MG63 (cell line): ENCODE results near the gene ARFGEF2. TPM values are rescaled to one million over a fixed set of nuclear protein-coding genes. Genes with fewer than 3 reads are reported as not detected.

Experiments used
- DNase-seq: peaks from one replicate; pipeline ENCODE4 v3.0.0-alpha.2; 2020
- H3K27me3 ChIP-seq: fragments of 250-450 bp; sonication (Bioruptor Pico); 2 replicates; pipeline ENCODE4 v1.5.1; 2020; ENCODE audit warnings: mild to moderate bottlenecking, moderate library complexity
- H3K36me3 ChIP-seq: fragments of 250-450 bp; sonication (Bioruptor Pico); 2 replicates; pipeline ENCODE4 v1.5.1; 2020; ENCODE audit warnings: mild to moderate bottlenecking, moderate library complexity
- H3K4me3 ChIP-seq: fragments of 250-450 bp; sonication (Bioruptor Pico); 2 replicates; pipeline ENCODE4 v1.5.1; 2020; ENCODE audit warnings: mild to moderate bottlenecking, moderate library complexity
- H3K9me3 ChIP-seq: fragments of 250-450 bp; sonication (Bioruptor Pico); 2 replicates; pipeline ENCODE4 v1.5.1; 2020; ENCODE audit warnings: mild to moderate bottlenecking, moderate library complexity
- total RNA-seq: library from RNA; depleted of rRNA; stranded (reverse); fragments of >200 nt; shearing (Covaris generic); gene quantifications from 2 replicates; pipeline ENCODE4 v1.2.3, GENCODE V29; 2014; ENCODE audit warnings: low replicate concordance

ARFGEF2 gene
- total RNA-seq, 1 experiment from 2014 or later, result 17.9 TPM

DNA sequence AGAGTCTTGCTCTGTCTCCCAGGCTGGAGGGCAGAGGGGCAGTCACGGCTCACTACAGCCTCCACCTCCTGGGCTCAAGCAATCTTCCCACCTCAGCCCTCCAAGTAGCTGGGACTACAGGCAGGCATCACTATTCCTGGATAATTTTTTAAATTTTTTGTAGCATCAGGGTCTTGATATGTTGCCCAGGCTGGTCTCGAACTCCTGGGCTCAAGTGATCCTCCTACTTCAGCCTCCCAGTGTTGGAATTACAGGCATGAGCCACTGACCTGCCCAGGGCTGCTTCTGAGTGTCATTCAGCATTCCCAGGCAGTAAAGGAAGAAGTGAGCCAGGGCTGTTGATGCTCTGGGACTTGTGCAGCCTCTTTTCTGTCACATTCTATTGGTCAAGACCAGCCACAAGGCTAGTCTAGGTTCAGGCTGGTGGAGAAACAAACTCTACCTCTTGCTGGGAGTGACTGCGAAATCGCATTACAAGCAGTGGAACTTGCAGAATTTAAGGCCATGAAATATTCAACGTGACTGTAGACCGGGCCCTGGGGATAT, 2.1 kb upstream of the ARFGEF2 start:
- DNase-seq, result no peak
- Histone ChIP-seq H3K27me3 (no peaks in the 10 kb centered on the region), H3K9me3 (no peaks in the 10 kb centered on the region), H3K36me3 (peaks cover 4% of the 10 kb centered on the region), H3K4me3 (no peak overlapping the region)

DNA sequence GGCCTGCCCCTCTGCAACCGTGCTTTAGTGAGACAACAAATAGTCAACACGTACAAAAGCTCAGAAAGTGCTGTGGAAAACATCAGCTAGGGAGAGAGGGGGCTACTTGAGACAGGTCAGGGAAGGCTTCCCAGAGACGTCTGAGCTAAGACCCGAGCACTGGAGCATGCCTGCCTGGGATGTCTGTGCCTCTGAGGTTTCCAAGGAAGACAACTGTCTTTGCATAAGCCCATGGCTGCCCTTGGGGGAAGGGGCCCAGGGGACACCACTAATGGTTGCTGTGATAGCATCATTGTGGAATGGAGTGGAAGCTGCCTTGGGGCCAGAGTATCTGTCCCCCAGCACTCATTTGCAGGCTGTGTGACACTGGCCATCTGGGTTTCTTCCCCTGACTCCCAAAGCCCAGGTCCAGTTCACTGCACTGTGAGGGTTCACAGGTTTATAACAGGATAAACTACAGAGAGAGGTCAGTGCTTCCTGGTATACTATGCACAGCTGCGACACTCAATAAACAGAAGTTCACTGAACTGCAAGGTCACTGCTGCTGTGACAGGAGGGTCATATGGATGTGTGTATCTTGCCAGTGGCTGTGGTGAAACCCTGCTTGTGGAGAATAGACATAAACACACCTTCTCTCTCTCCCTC, 1.5 kb upstream of the ARFGEF2 start:
- H3K4me3 ChIP-seq, result no peak overlapping the region; the same call in 1 of the 2 replicates
- H3K27me3 ChIP-seq, result no peaks in the 10 kb centered on the region
- DNase-seq, result no peak
- no peaks in the 10 kb centered on the region for H3K9me3 ChIP-seq
- peaks cover 4% of the 10 kb centered on the region for H3K36me3 ChIP-seq

DNA sequence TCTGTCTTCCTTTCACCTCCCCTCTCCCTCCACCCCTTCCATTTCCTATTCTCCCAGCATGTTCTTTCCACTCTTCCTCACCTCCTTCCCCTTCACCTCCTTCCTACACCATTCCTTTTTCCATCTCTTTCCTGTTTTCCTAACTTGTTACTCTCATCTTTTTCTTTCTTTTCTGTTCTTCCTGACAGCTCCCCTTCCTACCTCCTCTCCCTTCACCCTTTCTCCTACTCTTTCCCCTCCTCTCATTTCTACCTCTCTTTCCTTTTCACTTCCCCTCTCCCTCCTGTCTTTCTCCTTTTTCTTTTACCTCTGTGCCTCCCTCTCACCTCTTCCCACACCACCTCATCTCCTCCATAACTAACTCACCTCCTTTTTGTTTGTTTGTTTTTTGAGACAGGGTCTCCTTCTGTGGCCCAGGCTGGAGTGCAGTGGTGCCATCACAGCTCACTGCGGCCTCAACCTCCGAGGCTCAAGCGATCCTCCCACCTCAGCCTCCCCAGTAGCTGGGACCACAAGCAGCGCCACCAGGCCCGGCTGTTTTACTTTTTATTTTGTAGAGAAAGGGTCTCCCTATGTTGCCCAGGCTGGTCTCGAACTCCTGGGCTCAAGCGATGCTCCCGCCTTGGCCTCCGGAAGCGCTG, 864 bp upstream of the ARFGEF2 start:
- peaks cover 4% of the 10 kb centered on the region for H3K36me3 ChIP-seq
- no peak for DNase-seq
- no peaks in the 10 kb centered on the region for H3K9me3 ChIP-seq
- peak overlapping the region; percentile 99 for H3K4me3 ChIP-seq
- no peaks in the 10 kb centered on the region for H3K27me3 ChIP-seq

DNA sequence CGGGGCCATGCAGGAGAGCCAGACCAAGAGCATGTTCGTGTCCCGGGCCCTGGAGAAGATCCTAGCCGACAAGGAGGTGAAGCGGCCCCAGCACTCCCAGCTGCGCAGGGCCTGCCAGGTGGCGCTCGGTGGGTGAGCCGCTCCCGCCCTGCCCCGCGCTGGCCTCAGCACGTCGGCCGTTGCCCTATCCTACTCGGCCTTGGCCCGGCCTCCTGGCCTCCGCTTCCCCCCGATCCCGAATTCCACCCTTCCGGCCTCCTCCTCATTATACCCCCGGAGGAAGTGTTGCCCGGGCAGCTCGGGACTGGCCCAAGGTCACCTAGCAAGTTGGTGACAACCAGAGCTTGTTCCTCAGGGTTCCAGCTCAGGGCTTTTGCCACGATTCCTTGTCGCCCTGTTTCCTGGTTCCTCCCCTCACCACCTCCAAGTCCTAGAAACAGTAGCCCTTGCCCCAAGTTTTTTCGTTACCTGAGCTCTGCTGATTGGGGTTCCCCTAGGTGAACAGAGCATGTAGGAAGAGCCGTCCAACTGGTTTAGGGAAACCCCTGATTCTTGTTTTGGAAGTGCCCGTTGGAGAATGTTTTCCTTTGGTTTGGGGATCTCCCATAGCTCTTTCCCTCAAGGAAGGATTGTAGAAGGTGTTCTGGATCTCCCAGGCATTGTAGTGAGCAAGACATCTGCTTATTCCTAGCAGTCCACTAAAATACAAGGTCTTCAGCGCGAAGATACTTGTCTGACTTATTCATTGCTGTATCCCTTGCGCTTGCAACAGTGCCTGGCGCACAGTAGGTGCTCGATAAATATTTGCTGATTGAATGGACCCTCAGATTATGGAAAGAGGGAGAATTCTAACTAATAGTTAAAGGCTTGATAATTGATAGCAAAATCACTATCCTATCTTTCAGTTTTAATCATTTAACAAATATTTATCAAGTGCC, 641 bp downstream of the ARFGEF2 start:
- Histone ChIP-seq H3K27me3 (no peaks in the 10 kb centered on the region), H3K36me3 (peaks cover 4% of the 10 kb centered on the region), H3K9me3 (no peaks in the 10 kb centered on the region), H3K4me3 (peak overlapping the region; percentile 99)
- peak; percentile 56 for DNase-seq

DNA sequence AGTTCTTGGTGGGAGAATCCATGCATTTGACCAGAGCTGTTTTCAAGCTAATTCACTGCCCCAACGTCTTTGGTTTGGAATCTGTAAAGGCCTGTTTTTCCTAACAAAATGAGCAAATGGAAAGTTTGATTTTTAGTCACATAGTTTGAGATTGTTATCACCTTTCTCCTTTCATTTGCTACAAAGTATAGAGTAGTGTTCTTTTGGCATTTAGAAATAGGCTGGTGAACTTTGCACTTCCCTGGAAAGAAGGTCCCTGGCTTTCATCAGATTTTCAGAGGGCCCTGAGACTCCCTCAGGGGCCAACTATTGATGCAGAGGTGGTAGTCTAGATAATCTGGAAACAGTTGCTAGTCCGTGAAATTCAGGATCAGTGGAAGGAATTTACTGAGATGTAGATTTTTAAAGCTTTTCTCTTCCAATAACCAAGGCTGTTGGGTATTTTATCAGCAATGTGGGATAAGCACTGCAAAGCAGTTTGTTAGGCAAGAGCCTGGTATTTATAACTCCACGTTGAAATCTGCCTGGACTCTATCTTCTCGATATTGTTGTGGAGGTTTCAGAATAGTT, 1.7 kb downstream of the ARFGEF2 start:
- peak overlapping the region; percentile 99 for H3K4me3 ChIP-seq
- no peaks in the 10 kb centered on the region for H3K9me3 ChIP-seq
- DNase-seq, result no peak
- no peaks in the 10 kb centered on the region for H3K27me3 ChIP-seq
- H3K36me3 ChIP-seq, result peaks cover 4% of the 10 kb centered on the region

DNA sequence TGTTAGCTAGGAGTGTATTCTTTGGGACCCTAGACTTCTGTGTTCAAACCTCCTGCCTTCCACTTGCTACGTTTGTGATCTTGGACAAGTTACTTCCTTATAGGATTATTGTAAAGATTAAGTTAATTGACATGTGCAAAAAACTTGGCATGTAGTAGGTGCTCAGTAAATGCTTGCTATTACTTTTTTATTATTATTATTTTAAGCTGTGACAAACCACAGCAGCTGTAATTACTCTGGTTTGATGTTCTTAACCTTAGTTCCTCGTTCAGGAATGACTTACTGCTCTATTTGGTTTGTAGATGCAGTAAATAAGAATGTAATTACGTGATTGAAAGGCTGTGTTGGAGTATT, 3.2 kb downstream of the ARFGEF2 start:
- no peak for DNase-seq
- Histone ChIP-seq H3K9me3 (no peaks in the 10 kb centered on the region), H3K36me3 (peaks cover 4% of the 10 kb centered on the region), H3K4me3 (no peak overlapping the region), H3K27me3 (no peaks in the 10 kb centered on the region)

DNA sequence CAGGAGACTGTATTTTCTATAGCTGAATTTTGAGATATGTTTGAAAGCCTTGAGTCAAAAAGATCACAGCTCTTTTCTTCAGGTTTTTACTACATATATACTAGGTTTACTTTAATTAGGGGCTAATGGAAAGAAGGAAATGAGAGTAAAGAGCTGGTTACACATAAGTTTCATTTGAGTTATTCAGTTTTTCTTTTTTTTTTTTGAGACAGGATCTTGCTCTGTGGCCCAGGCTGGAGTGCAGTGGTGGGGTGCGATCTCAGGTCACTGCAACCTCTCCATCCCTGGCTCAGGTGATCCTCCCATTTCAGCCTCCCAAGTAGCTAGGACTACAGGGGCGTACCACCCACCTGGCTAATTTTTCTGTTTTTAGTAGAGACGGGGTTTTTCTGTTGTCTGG, 4.8 kb downstream of the ARFGEF2 start:
- Histone ChIP-seq H3K9me3 (no peaks in the 10 kb centered on the region), H3K27me3 (no peaks in the 10 kb centered on the region), H3K36me3 (peaks cover 8% of the 10 kb centered on the region), H3K4me3 (no peak overlapping the region)
- no peak for DNase-seq

DNA sequence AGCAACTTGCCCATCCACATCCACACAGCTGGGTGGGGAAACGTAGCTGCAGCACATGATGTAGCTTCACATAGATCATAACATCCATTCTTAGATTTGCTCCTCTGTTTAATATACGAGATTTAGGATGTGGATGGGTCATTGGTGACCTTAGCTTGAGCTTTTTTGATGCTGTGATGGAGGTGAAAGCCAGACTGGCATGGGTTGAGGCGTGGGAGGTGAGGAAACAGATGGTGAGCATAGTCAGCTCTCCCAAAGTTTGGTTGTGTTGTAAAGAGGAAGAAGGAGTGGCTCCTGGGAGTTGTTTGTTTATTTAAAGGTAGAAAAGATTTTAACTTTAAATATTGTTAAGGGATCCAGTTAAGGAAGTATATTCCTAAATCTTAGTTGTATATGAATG, 5.3 kb downstream of the ARFGEF2 start:
- Histone ChIP-seq H3K36me3 (peaks cover 8% of the 10 kb centered on the region), H3K9me3 (no peaks in the 10 kb centered on the region), H3K4me3 (no peak overlapping the region), H3K27me3 (no peaks in the 10 kb centered on the region)
- no peak for DNase-seq

DNA sequence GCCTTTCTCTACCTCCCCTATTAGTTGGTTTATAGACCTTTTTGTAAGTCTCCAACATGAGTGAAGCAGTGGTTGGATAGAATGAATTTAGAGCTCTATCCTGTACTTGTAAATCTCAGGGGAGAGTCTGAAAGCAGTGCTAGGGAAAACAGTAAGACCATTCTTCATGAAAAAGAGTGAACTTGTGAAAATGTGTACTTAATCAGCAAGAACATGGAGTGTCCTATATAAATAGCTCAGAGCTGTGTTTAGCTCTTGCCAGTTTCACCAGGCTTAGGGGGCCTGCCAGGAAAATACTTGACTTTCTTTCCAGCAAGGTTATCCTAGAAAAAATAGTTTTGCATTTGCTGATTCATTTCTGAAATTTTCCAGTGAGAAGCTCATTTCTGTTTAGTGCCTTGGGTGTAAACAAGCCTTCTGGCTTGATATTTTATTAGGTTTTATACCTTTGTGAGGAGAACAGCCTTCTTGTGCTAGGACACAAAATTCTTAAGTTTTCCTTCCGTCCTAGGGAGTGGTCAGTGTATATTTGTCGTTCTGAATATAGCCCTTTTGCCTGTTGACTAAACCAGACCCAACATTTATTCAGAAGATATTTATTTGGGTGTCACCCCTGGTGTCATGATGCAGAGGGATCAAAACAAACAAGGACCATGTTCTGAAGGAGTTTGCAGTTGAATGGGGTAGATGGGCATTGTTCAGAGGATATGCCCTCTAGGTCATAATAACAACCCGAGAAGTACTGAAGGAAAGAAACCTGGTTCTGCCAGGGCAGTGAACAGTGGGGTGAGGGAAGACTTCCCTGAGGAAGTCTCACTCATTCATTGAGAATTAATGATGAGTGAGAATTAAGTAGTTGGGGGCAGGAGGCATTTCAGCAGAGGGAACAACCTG, 7.6 kb downstream of the ARFGEF2 start:
- peak; percentile 69 for DNase-seq
- Histone ChIP-seq H3K4me3 (0 out of 2 replicates have a peak overlapping the region, but pooled peaks have one; percentile 1), H3K36me3 (peaks cover 4% of the 10 kb centered on the region), H3K27me3 (no peaks in the 10 kb centered on the region), H3K9me3 (no peaks in the 10 kb centered on the region)

DNA sequence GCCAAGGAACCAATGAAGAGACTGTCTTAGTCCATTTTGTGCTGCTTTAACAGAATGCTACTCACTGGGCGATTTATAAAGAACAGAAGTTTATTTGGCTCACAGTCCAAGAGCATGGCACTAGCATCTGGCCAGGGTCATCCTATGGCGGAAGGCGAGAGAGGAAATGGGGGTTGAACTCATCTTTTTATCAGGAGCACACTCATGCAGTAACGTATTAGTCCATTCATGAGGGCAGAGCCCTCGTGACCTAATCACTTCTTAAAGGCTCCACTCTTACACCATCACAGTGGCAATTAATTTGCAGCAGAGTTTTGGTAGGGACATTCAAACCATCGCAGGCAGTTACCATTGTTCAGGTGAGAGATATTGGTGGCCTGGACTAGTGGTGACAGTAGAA, 8.5 kb downstream of the ARFGEF2 start:
- Histone ChIP-seq H3K9me3 (no peaks in the 10 kb centered on the region), H3K4me3 (no peak overlapping the region), H3K27me3 (no peaks in the 10 kb centered on the region), H3K36me3 (peaks cover 4% of the 10 kb centered on the region)
- no peak for DNase-seq

DNA sequence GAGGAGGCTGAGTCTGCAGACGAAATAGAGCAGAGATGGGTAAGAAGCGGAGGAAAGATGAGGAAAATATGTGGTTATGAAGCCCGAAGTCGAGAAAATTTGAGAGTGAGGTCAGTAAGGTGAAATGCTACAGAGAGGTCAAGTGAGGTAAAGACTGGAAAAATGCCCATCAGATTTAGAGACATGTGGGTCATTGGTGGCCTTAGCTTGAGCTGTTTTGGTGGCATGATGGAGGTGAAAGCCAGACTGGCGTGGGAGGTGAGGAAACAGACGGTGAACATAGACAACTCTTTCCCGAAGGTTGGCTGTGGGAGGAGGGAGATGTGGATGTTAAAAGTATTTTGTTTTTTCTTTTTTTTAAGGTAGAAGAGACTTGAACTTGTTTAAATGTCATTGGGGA, 9.4 kb downstream of the ARFGEF2 start:
- H3K36me3 ChIP-seq, result peaks cover 4% of the 10 kb centered on the region
- H3K27me3 ChIP-seq, result no peaks in the 10 kb centered on the region
- no peak overlapping the region for H3K4me3 ChIP-seq
- H3K9me3 ChIP-seq, result no peaks in the 10 kb centered on the region
- no peak for DNase-seq

DNA sequence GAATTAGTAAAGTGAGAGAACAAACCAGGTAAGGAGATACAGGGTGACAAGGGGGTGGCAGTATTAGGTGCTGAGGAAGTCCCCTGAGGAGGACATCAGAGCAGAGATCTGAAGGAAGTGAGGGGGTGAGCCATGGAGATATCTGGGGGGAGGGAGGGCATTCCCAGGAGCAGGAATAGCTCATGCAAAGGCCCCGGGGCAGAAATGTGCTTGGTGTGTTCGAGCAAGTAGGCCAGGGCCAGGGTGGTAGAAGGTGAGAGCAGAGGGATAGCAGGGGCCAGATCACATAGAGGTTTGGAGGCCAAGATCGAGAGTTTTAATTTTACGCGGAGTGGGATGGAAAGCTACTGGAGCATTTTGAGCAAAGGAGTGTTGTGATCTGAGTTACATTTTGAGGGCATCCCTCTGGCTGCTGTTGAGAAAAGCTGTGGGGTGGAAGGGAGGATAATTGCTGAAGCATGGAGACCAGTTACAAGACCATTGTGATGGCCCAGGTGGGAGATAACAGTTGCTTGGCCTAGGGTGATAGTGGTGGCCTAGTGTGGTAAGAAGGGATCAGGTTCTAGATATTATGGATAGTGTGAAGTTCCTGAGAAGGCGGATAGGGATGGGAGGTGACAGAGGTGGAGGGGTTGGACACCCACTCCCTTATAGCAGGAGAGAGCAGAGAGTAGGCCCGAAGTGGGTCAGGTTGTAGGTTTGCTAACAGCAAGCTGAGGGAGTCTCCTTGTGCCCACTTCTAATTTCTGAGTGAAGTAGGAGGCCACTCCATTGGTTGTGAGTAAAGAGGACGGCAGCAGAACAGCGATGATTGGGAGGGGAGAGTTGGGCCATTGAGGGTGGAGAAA, 10.2 kb downstream of the ARFGEF2 start:
- Histone ChIP-seq H3K4me3 (no peak overlapping the region), H3K27me3 (no peaks in the 10 kb centered on the region)
- DNase-seq, result no peak

DNA sequence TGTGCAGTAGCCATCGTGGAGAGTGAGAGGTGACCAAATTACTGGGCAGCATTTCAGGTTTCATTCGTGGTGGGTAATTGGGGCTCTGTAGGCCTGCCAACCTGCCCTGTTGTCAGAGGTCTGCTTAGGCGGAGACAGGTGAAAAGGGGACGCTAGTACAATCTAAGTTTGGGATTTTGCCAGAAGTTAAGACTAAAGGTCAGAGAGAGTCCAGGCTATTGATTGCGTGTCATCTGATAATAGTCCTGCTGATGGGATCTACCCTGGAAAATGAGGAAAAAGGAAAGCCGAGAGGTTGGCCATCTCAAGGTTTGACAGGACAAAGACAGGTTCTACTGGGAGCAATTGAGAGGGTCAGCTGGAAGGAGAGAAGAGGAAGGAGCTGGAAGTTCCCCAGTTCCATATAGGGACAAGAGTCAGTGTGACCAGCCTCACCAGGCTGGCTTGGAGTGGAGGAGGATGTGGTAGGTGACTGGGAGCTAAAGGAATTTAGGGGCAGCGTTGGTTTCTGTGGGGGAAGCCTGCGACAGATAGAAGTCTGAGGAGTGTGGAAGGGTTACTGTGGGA, 10.9 kb downstream of the ARFGEF2 start:
- Histone ChIP-seq H3K9me3 (no peaks in the 10 kb centered on the region), H3K36me3 (peaks cover 4% of the 10 kb centered on the region), H3K27me3 (no peaks in the 10 kb centered on the region), H3K4me3 (no peak overlapping the region)
- DNase-seq, result no peak

More for the DNA sequence above, 10.2 kb downstream of the ARFGEF2 start:
- Histone ChIP-seq H3K36me3 (peaks cover 4% of the 10 kb centered on the region), H3K9me3 (no peaks in the 10 kb centered on the region)

DNA sequence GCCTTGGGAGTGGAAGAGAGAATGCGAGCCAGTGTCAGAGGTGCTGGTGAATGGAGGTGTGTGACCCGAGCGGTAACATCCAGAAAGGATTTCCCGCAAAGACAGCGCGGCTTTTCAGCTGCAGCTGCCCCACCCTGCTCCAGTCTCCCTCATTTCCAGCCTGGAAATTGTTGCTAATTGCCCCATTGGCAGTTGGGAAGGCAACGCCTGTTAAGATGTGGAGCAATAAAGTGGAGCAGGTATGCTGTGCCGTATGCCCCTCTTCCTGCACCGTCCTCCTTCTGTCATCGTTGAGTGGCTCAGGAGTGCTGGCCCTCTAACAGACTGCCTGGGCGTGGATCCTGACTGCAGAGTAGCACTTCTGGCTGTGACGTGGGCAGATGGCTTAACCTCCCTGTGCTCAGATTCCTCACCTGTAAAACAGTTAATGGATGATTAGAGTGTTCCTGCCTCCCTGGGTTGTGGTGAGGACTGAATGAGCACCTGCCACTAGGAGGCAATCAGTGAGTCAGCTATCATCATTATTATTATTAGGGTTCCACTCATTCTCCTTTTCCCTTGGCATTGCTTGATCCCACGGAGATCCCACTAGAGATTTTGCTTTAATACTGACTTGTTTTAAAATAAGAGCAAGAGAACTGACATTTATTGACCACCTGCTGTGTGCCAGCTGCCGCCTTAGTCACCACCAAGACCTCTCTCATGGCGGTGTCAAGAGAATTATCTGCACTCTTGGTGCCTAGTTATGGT, 11.7 kb downstream of the ARFGEF2 start:
- H3K27me3 ChIP-seq, result no peaks in the 10 kb centered on the region
- H3K36me3 ChIP-seq, result peaks cover 4% of the 10 kb centered on the region
- no peaks in the 10 kb centered on the region for H3K9me3 ChIP-seq
- no peak overlapping the region for H3K4me3 ChIP-seq
- no peak for DNase-seq
